HCT116 (cell line): Measurements from ENCODE around the gene PRRT2. TPM values are rescaled to one million over a fixed set of nuclear protein-coding genes. Genes with fewer than 3 reads are reported as not detected.
"Not testable (repeated sequence)": the region's sequence is repeated elsewhere in the genome, so short reads cannot be mapped to it uniquely, and the experiment has no call there.

Experiments used
- ATAC-seq: fragments of 200-7000 bp; cut with Tn5 transposase; 2 replicates; pipeline ENCODE4 v1.9.1; 2020; ENCODE audit warnings: mild to moderate bottlenecking, moderate library complexity
- BruUV-seq: library from RNA; stranded (reverse); fragments of 400-500 nt; replicated peaks from 2 replicates; lab custom pipeline; 2021; lab: Mats Ljungman, UMichigan
- CTCF ChIA-PET: fragments of 300-600 bp; sonication (Branson Sonifier 250); formaldehyde crosslinking; loops from one replicate; lab custom pipeline; 2021; ENCODE audit warnings: antibody characterized with exemption; lab: Charles Lee
- POLR2A ChIA-PET: fragments of 300-600, 350-600 bp; sonication (Branson Sonifier 250); formaldehyde crosslinking; loops from one replicate; lab custom pipeline; 2021; ENCODE audit warnings: antibody characterized with exemption; lab: Charles Lee
- RAD21 ChIA-PET, 2 experiments: fragments of 300-600 bp; sonication (Branson Sonifier 250); formaldehyde crosslinking; loops; one replicate each; lab custom pipeline; 2023; ENCODE audit warnings: low total read pairs in 2 of 2; ENCODE audit not compliant: uncharacterized antibody in 2 of 2, unreplicated experiment in 2 of 2, low non-redundant PET in 1 of 2; lab: Charles Lee
- DNase-seq: peaks from one replicate; pipeline ENCODE4 v3.0.0-alpha.2; 2010; ENCODE audit warnings: low read depth, low spot score
- H2AFZ ChIP-seq: fragments of 200-600 bp; shearing (Covaris generic), sonication (generic); 2 replicates; pipeline ENCODE4 v1.6.1; 2017; ENCODE audit warnings: low read depth, mixed run types, mixed read lengths, antibody characterized with exemption, low read length; ENCODE audit not compliant: poor library complexity, severe bottlenecking
- H3K27ac ChIP-seq: 2 replicates; pipeline ENCODE4 v1.5.1; 2012; ENCODE audit warnings: low read depth, low read length
- H3K27me3 ChIP-seq: fragments of 200-600 bp; sonication (generic); 2 replicates; pipeline ENCODE4 v1.6.1; 2016; ENCODE audit warnings: mixed run types, low read length, mixed read lengths; ENCODE audit not compliant: insufficient read depth
- H3K36me3 ChIP-seq, 2 experiments: fragments of 200-500 bp in 1 of 2; fragments of 200-600 bp in 1 of 2; sonication (Bioruptor generic) in 1 of 2; sonication (generic) in 1 of 2; 2 replicates each; pipeline versions ENCODE4 v1.5.1 to v1.6.1; 2014 to 2016; ENCODE audit warnings: low read length in 2 of 2, inconsistent platforms in 1 of 2, mixed read lengths in 1 of 2, mixed run types in 1 of 2; ENCODE audit not compliant: insufficient read depth in 2 of 2, control insufficient read depth in 1 of 2
- H3K4me1 ChIP-seq, 2 experiments: fragments of 200-600 bp in 1 of 2; sonication (generic) in 1 of 2; 2 replicates each; pipeline versions ENCODE4 v1.5.1 to v1.6.1; 2012 to 2017; ENCODE audit warnings: low read length in 2 of 2, inconsistent platforms in 1 of 2, mild to moderate bottlenecking in 1 of 2, mixed read lengths in 1 of 2, mixed run types in 1 of 2, moderate library complexity in 1 of 2; ENCODE audit not compliant: insufficient read depth in 2 of 2, control insufficient read depth in 1 of 2
- H3K4me2 ChIP-seq: fragments of 200-600 bp; sonication (generic); 2 replicates; pipeline ENCODE4 v1.6.1; 2017; ENCODE audit warnings: mixed run types, low read length, mixed read lengths
- H3K4me3 ChIP-seq, 2 experiments: fragments of 200-600 bp in 1 of 2; sonication (generic) in 1 of 2; replicated peaks in 1 of 2; 2 replicates each; pipeline ENCODE4 v1.5.1; 2011 to 2016; ENCODE audit warnings: low read length in 2 of 2, control low read depth in 1 of 2, low read depth in 1 of 2, mild to moderate bottlenecking in 1 of 2, mixed read lengths in 1 of 2, mixed run types in 1 of 2
- H3K79me2 ChIP-seq: fragments of 200-600 bp; sonication (generic); 2 replicates; pipeline ENCODE4 v1.6.1; 2017; ENCODE audit warnings: mild to moderate bottlenecking, mixed run types, low read length, moderate library complexity, mixed read lengths; ENCODE audit not compliant: insufficient read depth
- H3K9ac ChIP-seq: fragments of 200-600 bp; sonication (generic); 2 replicates; pipeline ENCODE4 v1.6.1; 2016; ENCODE audit warnings: low read length, mixed read lengths
- H3K9me2 ChIP-seq: fragments of 200-600 bp; sonication (generic), shearing (Covaris generic); 2 replicates; pipeline ENCODE4 v1.6.1; 2017; ENCODE audit warnings: mixed run types, mild to moderate bottlenecking, moderate library complexity; ENCODE audit not compliant: insufficient read depth
- H3K9me3 ChIP-seq, 2 experiments: fragments of 200-500 bp in 1 of 2; fragments of 200-600 bp in 1 of 2; sonication (Bioruptor generic) in 1 of 2; sonication (generic) in 1 of 2; 2 replicates each; pipeline ENCODE4 v1.6.1; 2014 to 2017; ENCODE audit warnings: low read length in 2 of 2, mixed read lengths in 2 of 2, inconsistent platforms in 1 of 2, low read depth in 1 of 2, mild to moderate bottlenecking in 1 of 2, mixed run types in 1 of 2, moderate library complexity in 1 of 2; ENCODE audit not compliant: control insufficient read depth in 1 of 2, insufficient read depth in 1 of 2
- H4K20me1 ChIP-seq: fragments of 200-600 bp; sonication (generic), shearing (Covaris generic); 2 replicates; pipeline ENCODE4 v1.6.1; 2017; ENCODE audit warnings: mixed run types, mild to moderate bottlenecking, moderate library complexity; ENCODE audit not compliant: insufficient read depth
- FOSL1 ChIP-seq: IDR thresholded peaks from 2 replicates; pipeline ENCODE4 v1.6.1; 2012; ENCODE audit warnings: low read depth
- POLR2AphosphoS5 ChIP-seq: IDR thresholded peaks from 2 replicates; pipeline ENCODE4 v1.6.1; 2011; ENCODE audit warnings: mild to moderate bottlenecking, low read depth, low read length, moderate library complexity
- intact Hi-C: fragments of 100-400 bp; cut with micrococcal nuclease; formaldehyde crosslinking; loops from 2 replicates; pipeline ENCODE4 v1.10.0; 2022
- total RNA-seq: library from RNA; stranded (reverse); gene quantifications from one replicate; pipeline ENCODE4 v1.2.1, GENCODE V29; 2021; ENCODE audit not compliant: unreplicated experiment
- TF ChIP-seq, protein P1 (sequence below): IDR thresholded peaks from 2 replicates; pipeline ENCODE4 v1.6.1; 2012

The PRRT2 gene
- total RNA-seq, 1 experiment from 2014 or later, result 4.0 TPM

- H2AFZ ChIP-seq, result no peak overlapping the region
- H3K9me2 ChIP-seq, result no peaks in the 10 kb centered on the region; the same call in 1 of the 2 replicates
- TF ChIP-seq, protein P1, sequence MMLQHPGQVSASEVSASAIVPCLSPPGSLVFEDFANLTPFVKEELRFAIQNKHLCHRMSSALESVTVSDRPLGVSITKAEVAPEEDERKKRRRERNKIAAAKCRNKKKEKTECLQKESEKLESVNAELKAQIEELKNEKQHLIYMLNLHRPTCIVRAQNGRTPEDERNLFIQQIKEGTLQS, result no peak
- TF ChIP-seq FOSL1 (no peak), POLR2AphosphoS5 (no peak)
- TF ChIP-seq, all 23 proteins: peak for 0
- DNase-seq (no peak), ATAC-seq (peak; percentile 69)
- H3K4me3 ChIP-seq, result no peak overlapping the region
- no peaks in the 10 kb centered on the region for H3K79me2 ChIP-seq
- peaks cover 2 to 28% of the 10 kb centered on the region in 2 experiments; a peak in 2 of 4 replicates for H3K4me1 ChIP-seq
- H3K36me3 ChIP-seq, result no peaks in the 10 kb centered on the region
- CTCF ChIA-PET, result no interaction called here
- no peaks in the 10 kb centered on the region for H3K9me3 ChIP-seq
- no TSS peak for BruUV-seq
- no peaks in the 10 kb centered on the region for H3K27me3 ChIP-seq
- RAD21 ChIA-PET, result no interaction called here
- H3K4me2 ChIP-seq, result peak overlapping the region; percentile 43
- H3K9ac ChIP-seq, result no peak overlapping the region
- intact Hi-C loops, result no loop called here
- no peaks in the 10 kb centered on the region for H4K20me1 ChIP-seq
- no peak overlapping the region for H3K27ac ChIP-seq
- POLR2A ChIA-PET, result no interaction called here
Measured at GRCh38 chr16:29779474-29779873, 32.5 kb upstream of the PRRT2 start.

- H4K20me1 ChIP-seq, H3K79me2 ChIP-seq, H3K36me3 ChIP-seq, H3K9me2 ChIP-seq, CTCF ChIA-PET, H3K4me2 ChIP-seq, H3K27ac ChIP-seq, BruUV-seq, ATAC-seq, H3K9ac ChIP-seq, H3K9me3 ChIP-seq, DNase-seq, H2AFZ ChIP-seq, intact Hi-C loops, H3K27me3 ChIP-seq, RAD21 ChIA-PET, POLR2A ChIA-PET, H3K4me3 ChIP-seq: not testable (repeated sequence)
- peaks cover 0 to 18% of the 10 kb centered on the region in 2 experiments; a peak in 2 of 4 replicates for H3K4me1 ChIP-seq
Measured at GRCh38 chr16:29783094-29783953, 28.7 kb upstream of the PRRT2 start.
